HG02943 (cell line): ENCODE data around the gene MAP1LC3B.

Source experiments
- ATAC-seq: cut with Tn5 transposase; IDR thresholded peaks from one replicate; pipeline ENCODE4 v1.9.1; 2021; ENCODE audit warnings: mild to moderate bottlenecking, low read depth, moderate library complexity; ENCODE audit not compliant: unreplicated experiment

The MAP1LC3B gene

GRCh38 chr16:87391950-87392820, at the start of gene MAP1LC3B:
TSS of gene MAP1LC3B (plus strand) at chr16:87392336. CDS start at chr16:87392428, 92 bp downstream.
- peak; percentile 58 for ATAC-seq

- no peak for ATAC-seq
Observed at GRCh38 chr16:87342504-87342903, 49.6 kb upstream of the MAP1LC3B start.

DNA sequence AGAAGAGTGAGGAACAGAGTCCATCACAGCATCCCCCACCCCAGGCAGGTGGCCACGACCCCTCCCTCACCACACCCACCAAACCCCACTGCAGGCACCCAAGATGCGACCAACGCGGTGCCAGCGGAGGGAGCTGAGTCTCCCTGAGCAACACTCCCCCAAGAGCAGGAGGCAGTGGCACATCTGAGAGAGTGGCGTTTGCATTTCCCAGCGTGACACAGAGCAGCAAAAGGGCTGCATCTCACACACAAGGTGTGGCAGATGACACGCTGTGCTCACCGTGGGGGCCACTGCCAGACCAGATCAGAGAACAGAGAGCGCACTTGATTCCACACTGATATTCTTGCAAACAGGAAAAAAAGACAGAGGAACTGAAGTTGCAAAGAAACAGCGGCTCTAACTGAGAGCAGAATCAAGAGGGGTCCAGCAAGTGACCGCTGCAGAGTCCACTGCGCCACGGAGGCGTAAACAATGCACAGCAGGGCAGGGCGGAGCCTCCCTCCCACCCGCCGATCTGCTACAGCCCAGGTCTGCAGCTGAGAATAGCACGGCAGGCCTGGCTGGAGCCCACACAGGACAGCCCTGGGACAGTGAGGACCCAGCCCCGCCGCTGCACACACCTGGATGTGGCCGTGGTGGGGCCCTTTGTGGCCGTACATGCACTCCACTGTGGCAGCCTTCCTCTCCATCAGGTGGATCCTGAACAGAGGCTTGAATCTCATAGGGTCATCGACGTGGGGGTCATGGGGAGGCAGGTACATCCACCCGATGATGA, 49.0 kb upstream of the MAP1LC3B start:
- ATAC-seq: no peak

DNA sequence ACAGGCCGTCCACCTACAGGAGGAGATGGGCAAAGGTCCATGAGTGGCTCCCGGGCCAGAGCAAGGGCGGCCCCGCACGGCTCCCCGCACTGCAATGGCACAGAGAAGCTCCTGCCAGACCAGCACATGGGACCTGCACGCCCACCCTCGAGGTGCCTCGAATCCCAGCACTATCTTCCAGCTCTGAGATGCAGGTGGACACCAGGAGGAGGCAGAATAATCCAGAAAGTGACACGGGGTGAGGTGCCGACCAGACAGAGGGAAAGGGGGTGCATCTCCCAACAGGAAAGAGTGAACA, 48.4 kb upstream of the MAP1LC3B start:
- no peak for ATAC-seq

GRCh38 chr16:87344165-87344930, 47.8 kb upstream of the MAP1LC3B start:
- ATAC-seq: no peak

- no peak for ATAC-seq
Observed at GRCh38 chr16:87344931-87345631, 47.1 kb upstream of the MAP1LC3B start.

DNA sequence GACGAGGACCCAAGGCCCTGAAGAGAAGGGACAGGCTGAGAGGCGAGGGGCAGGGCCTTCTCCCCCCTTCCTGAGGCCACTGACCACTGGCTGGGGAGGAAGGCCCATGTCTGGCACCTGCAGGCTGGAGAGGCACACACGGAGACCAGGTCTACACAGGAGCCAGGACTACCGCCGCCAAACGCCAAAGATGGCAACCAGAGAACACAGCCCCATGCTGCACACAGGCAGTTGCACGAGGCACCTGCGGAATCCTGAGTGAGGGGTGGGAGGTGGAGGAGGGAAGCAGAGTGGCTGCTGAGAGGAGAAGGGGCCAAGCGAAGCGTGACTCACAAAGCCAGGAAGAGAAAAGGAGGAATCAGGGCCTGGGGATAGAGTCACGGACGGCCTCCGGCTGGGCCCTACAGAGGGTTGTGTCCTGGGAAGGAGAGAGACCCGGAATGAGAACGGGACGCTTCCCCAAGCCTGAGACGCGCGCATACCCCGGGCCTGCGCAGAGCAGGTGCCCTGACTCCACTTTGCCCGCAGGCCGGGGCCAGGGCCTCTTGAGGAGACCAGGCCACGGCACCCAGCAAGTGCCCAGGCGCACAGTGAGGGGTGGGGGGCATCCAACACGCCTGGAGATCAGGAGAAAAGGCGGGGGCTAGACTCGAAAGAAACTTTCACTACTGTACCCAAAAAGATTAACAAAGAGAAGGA, 46.3 kb upstream of the MAP1LC3B start:
- no peak for ATAC-seq

GRCh38 chr16:87346517-87347060, 45.5 kb upstream of the MAP1LC3B start:
- ATAC-seq: no peak

DNA sequence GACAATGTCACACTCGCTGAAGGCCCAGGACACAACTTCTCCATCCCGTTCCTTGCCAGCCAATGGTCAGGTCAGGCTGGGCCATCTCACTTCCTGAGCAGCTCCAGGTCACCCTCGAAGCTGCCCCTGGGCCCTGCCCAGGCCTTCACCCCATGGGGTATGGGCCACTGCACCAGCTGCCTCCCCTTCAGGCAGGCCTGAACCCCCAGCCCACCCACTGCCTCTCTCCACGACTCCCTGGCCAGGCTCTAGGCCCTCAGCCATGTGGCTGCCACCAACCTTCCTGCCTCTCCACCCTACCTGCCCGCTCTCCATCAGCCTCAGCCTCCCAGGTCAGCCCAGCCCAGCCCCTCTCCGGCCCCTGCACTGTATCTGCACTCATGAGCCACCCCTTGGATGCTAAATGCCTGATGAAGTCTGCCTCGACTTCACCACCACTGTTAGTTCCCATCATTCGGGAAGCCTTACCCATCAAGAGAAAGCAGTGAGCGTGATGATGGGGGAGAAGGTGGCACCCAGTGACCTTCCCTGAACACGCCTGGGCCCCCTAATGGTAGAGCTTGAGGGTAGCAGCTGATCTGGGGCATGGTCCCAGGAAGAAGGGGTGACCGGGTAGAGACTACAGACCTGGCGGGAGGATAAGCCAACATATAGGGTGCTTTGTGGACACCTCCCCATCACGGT, 44.1 kb upstream of the MAP1LC3B start:
- ATAC-seq: no peak

GRCh38 chr16:87348616-87349157, 43.4 kb upstream of the MAP1LC3B start:
- ATAC-seq: no peak

DNA sequence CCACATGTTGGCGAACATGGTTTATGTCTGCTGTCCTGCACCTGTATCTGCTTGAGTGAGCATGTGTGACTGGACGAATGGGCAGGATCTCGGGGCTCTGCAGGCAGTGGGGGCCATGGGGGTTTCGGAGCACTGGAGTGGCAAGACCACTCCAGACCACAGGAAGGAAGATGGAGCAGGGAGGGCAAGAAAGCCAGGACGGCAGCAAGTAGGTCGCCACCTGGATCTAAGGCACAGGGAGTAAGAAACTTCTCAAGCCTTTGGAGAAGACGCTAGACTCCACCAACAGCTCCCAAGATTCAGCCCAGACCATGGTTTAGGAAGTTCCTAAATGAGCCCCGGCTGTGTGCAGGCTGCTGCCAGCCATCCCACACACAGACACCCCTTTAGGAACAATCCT, 42.1 kb upstream of the MAP1LC3B start:
- no peak for ATAC-seq

GRCh38 chr16:87350681-87351319, 41.3 kb upstream of the MAP1LC3B start:
- no peak for ATAC-seq

DNA sequence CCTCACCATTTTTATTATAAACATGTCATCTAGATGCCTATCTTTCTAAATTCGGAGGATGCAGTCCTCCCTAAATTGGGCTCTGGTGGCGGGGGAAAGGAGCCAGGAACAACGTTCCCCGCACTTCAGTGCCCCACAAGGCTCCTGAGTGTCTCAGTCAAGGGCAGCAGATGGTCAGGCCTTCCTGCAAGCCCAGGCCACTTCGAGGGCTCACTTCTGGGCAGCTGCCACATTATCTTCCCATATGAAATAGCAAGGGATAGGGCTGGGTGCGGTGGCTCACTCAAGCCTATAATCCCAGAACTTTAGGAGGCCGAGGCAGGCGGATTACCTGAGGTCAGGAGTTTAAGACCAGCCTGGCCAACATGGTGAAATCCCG, 40.8 kb upstream of the MAP1LC3B start:
- ATAC-seq: no peak

- ATAC-seq: no peak
Observed at GRCh38 chr16:87352818-87353217, 39.3 kb upstream of the MAP1LC3B start.

DNA sequence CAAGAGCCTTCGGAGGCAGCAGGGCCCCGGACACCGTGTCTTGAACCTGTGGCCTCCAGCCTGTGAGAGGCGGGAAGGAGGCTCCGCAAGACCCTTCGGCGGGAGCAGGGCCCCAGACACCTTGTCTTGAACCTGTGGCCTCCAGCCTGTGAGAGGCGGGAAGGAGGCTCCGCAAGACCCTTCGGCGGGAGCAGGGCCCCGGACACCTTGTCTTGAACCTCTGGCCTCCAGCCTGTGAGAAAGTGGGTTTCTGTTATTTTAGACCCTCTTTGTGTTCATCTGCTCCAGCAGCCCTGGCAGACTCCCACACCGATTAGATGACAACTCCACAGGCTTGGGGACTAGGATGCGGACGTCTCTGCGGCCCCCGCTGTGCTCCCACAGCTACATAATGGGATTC, 38.5 kb upstream of the MAP1LC3B start:
- ATAC-seq: no peak

GRCh38 chr16:87356491-87356853, 35.7 kb upstream of the MAP1LC3B start:
- no peak for ATAC-seq

- no peak for ATAC-seq
Observed at GRCh38 chr16:87358250-87358649, 33.9 kb upstream of the MAP1LC3B start.

- no peak for ATAC-seq
Observed at GRCh38 chr16:87358696-87359095, 33.4 kb upstream of the MAP1LC3B start.
